Stomach smooth muscle (tissue), 2 donors: ENCODE results near the gene FLT1.

Experiments
- H3K27ac ChIP-seq: one replicate; pipeline ENCODE4 v1.7.0; 2013; ENCODE audit warnings: mild to moderate bottlenecking, low read length, inconsistent platforms
- H3K27me3 ChIP-seq, 2 donors: one replicate each; pipeline ENCODE4 v1.7.0; 2013; ENCODE audit warnings: low read length in 2 of 2; ENCODE audit not compliant: insufficient read depth in 2 of 2, control insufficient read depth in 1 of 2
- H3K36me3 ChIP-seq, 2 donors: one replicate each; pipeline ENCODE4 v1.7.0; 2013; ENCODE audit warnings: low read length in 2 of 2; ENCODE audit not compliant: control insufficient read depth in 2 of 2, insufficient read depth in 2 of 2
- H3K4me1 ChIP-seq: one replicate; pipeline ENCODE4 v1.7.0; 2013; ENCODE audit warnings: low read length; ENCODE audit not compliant: control insufficient read depth, insufficient read depth
- H3K4me3 ChIP-seq, 2 donors: one replicate each; pipeline ENCODE4 v1.7.0; 2013; ENCODE audit warnings: low read length in 2 of 2
- H3K9ac ChIP-seq, 2 donors: one replicate each; pipeline ENCODE4 v1.7.0; 2013; ENCODE audit warnings: low read length in 2 of 2, mild to moderate bottlenecking in 1 of 2
- H3K9me3 ChIP-seq, 2 donors: one replicate each; pipeline ENCODE4 v1.7.0; 2013; ENCODE audit warnings: low read length in 2 of 2; ENCODE audit not compliant: control insufficient read depth in 2 of 2
- donor health status: healthy.
- donor health status: Pancreatic carcinoma.

FLT1 gene

DNA sequence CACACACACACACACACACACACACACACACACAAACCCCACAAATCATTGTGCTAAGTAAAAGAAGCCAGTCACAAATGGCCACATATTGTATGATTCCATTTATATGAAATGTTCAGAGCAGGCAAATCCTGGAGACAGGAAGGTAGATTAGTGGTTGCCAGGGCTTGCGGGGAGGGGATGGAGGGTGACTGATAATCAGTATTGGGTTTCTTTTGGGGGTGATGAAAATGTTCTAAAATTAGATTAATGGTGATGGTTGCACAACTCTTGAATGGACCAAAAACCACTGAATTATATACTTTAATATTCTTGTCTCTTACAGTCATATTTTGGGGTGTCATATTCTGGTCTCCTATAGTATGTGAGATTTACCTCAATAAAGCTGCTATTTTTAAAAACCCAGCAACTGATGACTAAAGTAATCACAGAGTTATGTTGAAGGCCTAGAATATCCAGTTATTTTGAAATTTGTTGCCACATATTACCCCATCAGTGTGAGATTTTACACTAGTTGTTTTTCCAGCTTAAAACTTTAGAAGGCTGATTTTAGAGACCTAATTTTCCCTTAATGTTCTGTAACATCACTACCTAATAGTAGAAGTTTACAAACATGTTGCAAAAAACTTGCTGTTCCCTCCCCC is 20.3 kb downstream of the FLT1 start:
- H3K4me3 ChIP-seq = no peak overlapping the region
- H3K27ac ChIP-seq = no peak overlapping the region
- no peak overlapping the region for H3K9ac ChIP-seq
- no peaks in the 10 kb centered on the region for H3K36me3 ChIP-seq
- H3K27me3 ChIP-seq = peaks cover 0 to 3% of the 10 kb centered on the region in 2 donors
- no peaks in the 10 kb centered on the region for H3K9me3 ChIP-seq
- no peaks in the 10 kb centered on the region for H3K4me1 ChIP-seq

DNA sequence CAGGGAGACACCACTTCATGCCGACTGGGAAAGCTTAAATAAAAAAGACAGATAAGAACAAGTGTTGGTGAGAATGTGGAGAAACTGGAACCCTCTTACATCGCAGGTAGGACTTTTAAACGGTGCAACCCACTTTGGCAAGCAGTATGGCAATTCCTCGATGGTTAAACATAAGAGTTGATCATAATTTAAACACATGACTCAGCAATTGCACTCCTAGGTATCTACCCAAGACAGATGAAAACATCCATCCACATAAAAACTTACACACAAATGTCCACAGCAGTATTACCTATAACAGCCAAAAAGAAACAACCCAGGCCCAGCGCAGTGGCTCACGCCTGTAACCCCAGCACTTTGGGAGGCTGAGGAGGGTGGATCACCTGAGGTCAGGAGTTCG is 21.9 kb downstream of the FLT1 start:
- H3K27ac ChIP-seq = no peak overlapping the region
- no peaks in the 10 kb centered on the region for H3K4me1 ChIP-seq
- H3K9ac ChIP-seq = no peak overlapping the region
- H3K36me3 ChIP-seq = no peaks in the 10 kb centered on the region
- peaks cover 0 to 3% of the 10 kb centered on the region in 2 donors for H3K27me3 ChIP-seq
- no peaks in the 10 kb centered on the region for H3K9me3 ChIP-seq
- H3K4me3 ChIP-seq = no peak overlapping the region

DNA sequence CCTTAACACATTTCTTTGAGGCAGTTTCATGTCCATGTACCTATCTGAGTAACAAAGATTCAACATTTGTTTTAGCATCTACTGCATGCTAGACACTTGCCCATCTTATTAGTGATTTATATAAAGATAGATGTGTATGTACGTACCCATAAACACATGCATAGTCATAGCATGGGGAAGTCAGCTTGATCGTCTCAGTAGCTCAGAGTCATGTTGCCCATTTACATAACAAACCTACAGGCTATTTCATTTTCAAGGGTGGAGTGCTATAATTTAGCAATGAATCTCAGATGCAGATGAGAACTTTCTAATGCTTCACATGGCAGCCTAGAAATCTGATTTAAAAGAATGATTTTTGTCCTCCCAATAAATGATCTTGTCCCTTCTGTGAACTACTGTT is 23.5 kb downstream of the FLT1 start:
- H3K27me3 ChIP-seq = peaks cover 0 to 3% of the 10 kb centered on the region in 2 donors
- no peaks in the 10 kb centered on the region for H3K9me3 ChIP-seq
- H3K4me3 ChIP-seq = no peak overlapping the region
- H3K27ac ChIP-seq = no peak overlapping the region
- H3K36me3 ChIP-seq = no peaks in the 10 kb centered on the region
- H3K9ac ChIP-seq = no peak overlapping the region
- no peaks in the 10 kb centered on the region for H3K4me1 ChIP-seq

DNA sequence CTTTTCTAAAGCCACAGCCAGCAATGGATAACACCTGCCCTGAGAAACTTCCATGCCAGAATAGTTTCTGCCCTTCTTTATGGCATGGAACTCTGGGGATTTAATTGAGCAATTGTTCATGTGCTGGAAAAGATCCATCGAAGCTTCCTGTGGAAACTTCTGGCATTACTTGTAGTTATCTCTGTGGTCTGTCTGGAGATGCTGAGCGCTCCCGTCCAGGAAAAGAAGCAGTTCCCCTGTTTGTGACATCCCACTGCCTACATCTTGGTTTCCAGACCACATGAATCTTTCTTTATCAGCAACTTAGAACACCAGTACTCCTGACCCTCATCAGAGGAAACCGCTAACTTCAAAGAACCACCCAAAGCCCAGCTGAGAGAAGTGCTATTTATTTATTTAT is 24.6 kb downstream of the FLT1 start:
- no peak overlapping the region for H3K4me3 ChIP-seq
- no peak overlapping the region for H3K27ac ChIP-seq
- H3K9me3 ChIP-seq = no peaks in the 10 kb centered on the region
- H3K4me1 ChIP-seq = no peaks in the 10 kb centered on the region
- no peaks in the 10 kb centered on the region for H3K36me3 ChIP-seq
- no peak overlapping the region for H3K9ac ChIP-seq
- H3K27me3 ChIP-seq = peaks cover 0 to 3% of the 10 kb centered on the region in 2 donors

DNA sequence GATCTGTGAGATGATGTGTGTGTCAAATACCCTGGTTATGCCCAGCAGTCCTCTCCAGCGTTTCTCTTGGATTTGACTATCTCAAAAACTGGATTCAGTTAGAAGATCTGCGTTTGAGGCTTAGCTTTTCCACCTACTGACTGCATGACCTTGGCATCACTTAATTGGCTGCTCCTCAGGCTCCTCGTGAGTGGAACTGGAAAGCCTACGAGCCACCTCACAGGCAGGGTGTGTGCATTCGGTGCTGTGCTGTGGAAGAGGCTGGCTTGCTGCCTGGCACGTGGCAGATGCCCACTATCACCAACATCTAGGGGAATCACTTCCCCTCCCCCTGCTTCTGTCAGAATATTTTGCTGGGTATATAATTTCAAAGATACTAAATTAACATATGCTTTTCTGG is 25.6 kb downstream of the FLT1 start:
- Histone ChIP-seq H3K9me3 (no peaks in the 10 kb centered on the region), H3K4me3 (no peak overlapping the region), H3K9ac (no peak overlapping the region), H3K4me1 (no peaks in the 10 kb centered on the region), H3K27ac (no peak overlapping the region), H3K36me3 (no peaks in the 10 kb centered on the region), H3K27me3 (peaks cover 0 to 3% of the 10 kb centered on the region in 2 donors)

DNA sequence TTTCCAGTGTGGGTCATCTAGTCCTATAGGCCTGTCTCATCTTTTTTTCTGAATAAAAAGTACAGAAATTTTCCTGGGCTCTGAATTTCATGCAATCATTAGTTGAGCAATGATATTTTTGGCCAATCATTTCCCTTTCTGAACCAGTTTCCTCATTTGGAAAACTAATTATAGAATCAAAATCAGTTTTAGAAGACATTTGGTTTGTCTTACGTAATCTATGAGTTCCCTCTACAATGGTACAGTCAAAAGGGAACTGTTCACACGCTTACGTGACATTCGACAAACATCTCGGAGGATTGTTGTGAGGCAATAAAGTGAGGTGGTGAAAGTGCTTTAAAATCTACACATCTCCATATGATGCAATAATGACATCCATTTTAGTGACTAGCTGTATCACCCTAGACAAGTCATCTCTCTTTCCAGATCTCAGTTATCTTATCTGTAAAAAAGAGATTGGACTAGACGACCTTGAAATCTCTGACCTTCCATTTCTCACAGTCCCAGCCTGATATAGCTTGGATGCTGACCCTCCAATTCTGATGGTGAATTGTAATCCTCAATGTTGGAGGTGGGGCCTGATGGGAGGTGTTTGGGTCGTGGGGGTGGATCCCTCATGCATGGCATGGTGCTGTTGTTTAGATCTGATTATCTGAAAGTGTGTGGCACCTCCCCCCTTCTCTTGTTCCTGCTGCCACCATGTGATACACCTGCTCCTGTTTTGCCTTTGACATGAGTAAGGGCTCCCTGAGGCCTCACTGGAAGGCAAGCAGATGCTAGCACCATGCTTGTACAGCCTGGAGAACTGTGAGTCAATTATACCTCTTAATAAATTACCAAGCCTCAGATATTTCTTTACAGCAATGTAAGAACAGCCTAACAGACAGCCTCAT is 26.7 kb downstream of the FLT1 start:
- H3K27me3 ChIP-seq = peaks cover 0 to 3% of the 10 kb centered on the region in 2 donors
- H3K4me1 ChIP-seq = no peaks in the 10 kb centered on the region
- H3K9me3 ChIP-seq = no peaks in the 10 kb centered on the region
- H3K9ac ChIP-seq = no peak overlapping the region
- H3K4me3 ChIP-seq = no peak overlapping the region
- no peaks in the 10 kb centered on the region for H3K36me3 ChIP-seq
- no peak overlapping the region for H3K27ac ChIP-seq

DNA sequence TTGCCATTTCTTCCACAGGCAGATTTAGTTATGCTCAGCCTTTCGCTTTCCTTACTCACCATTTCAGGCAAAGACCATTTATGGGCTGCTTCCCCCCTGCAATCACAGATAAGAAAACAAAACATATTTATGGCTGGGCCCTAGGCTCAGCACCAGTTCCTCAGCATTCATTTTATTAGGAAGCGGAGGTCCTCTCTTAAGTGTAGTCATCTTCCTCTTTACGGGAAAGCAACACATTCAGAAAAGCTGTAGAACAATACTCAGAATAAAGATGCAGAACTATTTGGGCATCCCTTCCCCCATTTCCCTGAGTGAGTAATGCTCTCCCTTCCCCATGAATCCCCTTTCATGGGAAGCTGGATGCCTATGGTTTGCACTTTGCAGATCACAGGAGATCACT is 27.9 kb downstream of the FLT1 start:
- H3K36me3 ChIP-seq = no peaks in the 10 kb centered on the region
- peaks cover 0 to 3% of the 10 kb centered on the region in 2 donors for H3K27me3 ChIP-seq
- no peak overlapping the region for H3K9ac ChIP-seq
- H3K27ac ChIP-seq = no peak overlapping the region
- no peaks in the 10 kb centered on the region for H3K9me3 ChIP-seq
- H3K4me1 ChIP-seq = no peaks in the 10 kb centered on the region
- no peak overlapping the region for H3K4me3 ChIP-seq

DNA sequence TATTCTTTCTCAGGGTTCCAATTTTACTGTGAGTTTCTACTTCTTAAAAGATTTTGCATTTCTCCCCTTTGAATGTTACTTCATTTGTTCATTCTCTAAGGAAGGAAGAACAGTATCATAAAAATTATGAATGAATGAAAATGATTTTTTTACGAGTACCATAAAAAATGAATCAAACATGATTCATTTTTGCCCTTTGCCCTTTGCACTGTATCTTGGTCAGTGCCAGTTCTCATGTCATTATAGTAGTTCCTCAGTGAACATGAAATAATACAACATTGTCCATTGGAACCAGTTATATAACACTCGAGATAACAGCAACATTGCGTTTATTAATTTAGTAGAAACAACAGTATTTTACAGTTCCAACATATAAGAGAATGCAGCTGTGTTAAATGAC is 28.8 kb downstream of the FLT1 start:
- H3K27me3 ChIP-seq = peaks cover 0 to 3% of the 10 kb centered on the region in 2 donors
- no peak overlapping the region for H3K27ac ChIP-seq
- H3K4me3 ChIP-seq = no peak overlapping the region
- no peak overlapping the region for H3K9ac ChIP-seq
- H3K9me3 ChIP-seq = no peaks in the 10 kb centered on the region
- H3K36me3 ChIP-seq = no peaks in the 10 kb centered on the region
- H3K4me1 ChIP-seq = no peaks in the 10 kb centered on the region

DNA sequence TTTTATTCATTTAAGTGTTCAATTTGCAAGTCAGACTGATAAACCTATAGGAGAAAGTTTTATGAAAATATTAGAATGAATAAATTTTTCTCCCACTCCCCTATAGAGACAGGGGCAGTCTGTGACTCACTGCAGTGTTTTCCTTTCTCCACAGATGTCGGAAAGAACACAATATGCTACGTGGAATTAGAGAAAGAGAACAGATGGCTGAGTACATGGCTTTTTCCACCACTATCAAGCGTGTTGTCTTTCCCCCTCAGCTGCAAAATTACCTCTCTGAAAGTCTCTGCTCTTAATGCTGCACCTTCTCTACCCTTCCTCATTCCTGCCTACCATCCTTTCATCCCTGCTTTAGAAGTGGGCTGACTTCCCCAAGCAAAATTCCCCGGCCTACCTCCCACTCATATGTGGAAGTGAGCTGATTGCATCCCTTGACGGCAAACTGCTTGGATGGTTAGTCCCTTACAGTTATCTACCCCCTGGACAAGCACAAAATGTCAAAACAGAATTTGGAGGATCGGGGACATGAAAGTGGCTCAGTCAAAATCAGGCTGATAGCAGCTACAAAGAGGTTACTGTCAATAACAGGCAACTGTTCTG is 30.0 kb downstream of the FLT1 start:
- Histone ChIP-seq H3K4me1 (no peaks in the 10 kb centered on the region), H3K9ac (no peak overlapping the region), H3K36me3 (no peaks in the 10 kb centered on the region), H3K9me3 (no peaks in the 10 kb centered on the region), H3K27ac (no peak overlapping the region), H3K27me3 (peaks cover 0 to 3% of the 10 kb centered on the region in 2 donors), H3K4me3 (no peak overlapping the region)

DNA sequence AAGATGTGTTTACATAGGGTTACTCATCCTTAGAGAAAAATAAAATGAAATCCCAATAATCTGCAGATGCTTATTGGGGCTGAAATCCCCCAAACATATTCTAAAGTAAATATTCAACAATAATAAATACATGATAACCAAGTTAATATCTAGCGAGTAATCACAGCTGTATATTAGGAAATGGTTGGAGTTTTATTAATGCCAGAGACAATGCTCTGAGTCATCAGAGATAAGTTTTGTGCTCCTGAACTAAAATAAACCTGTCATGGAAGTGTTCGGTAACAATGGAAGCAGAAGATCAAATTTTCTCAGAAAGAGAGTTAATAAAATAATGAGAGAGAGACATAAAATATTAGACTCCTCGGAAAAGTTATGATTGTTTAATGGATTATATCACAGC is 31.4 kb downstream of the FLT1 start:
- H3K36me3 ChIP-seq = no peaks in the 10 kb centered on the region
- H3K9ac ChIP-seq = no peak overlapping the region
- H3K4me1 ChIP-seq = no peaks in the 10 kb centered on the region
- H3K27me3 ChIP-seq = peaks cover 0 to 3% of the 10 kb centered on the region in 2 donors
- H3K27ac ChIP-seq = no peak overlapping the region
- H3K9me3 ChIP-seq = no peaks in the 10 kb centered on the region
- no peak overlapping the region for H3K4me3 ChIP-seq
